Measurements from ENCODE around the gene TAP1.

The TAP1 gene

GRCh38 chr6:32854376-32855178 lies 1.1 kb upstream of the TAP1 start:
- no peak overlapping the region for H3K9ac ChIP-seq (ENCODE audit: insufficient read length)
- peak overlapping the region; percentile 92 for H3K4me3 ChIP-seq
- H3K27ac ChIP-seq: no peak overlapping the region
- no peaks in the 10 kb centered on the region for H3K9me3 ChIP-seq (ENCODE audit: low read depth, low read length)
- H3K36me3 ChIP-seq (ENCODE audit: insufficient read depth, low read length): no peaks in the 10 kb centered on the region
- TF ChIP-seq EZH2 (IDR thresholded peaks at IDR 0.05): no peak
- TF ChIP-seq FOXP2 (optimal IDR thresholded peaks at IDR 0.05; ENCODE audit: control extremely low read depth, extremely low read length, insufficient read depth): no peak
- no peak for TF ChIP-seq POLR2AphosphoS5 (IDR thresholded peaks at IDR 0.05; ENCODE audit: borderline replicate concordance, low read depth, low read length)
- DNase-seq (ENCODE audit: low read depth, low spot score): no peak

- TF ChIP-seq POLR2AphosphoS5 (IDR thresholded peaks at IDR 0.05; ENCODE audit: borderline replicate concordance, low read depth, low read length): no peak
- no peak for TF ChIP-seq FOXP2 (optimal IDR thresholded peaks at IDR 0.05; ENCODE audit: control extremely low read depth, extremely low read length, insufficient read depth)
- TF ChIP-seq EZH2 (IDR thresholded peaks at IDR 0.05): no peak
- Histone ChIP-seq H3K36me3 (ENCODE audit: insufficient read depth, low read length) (no peaks in the 10 kb centered on the region), H3K9me3 (ENCODE audit: low read depth, low read length) (no peaks in the 10 kb centered on the region), H3K27ac (no peak overlapping the region), H3K4me3 (peak overlapping the region; percentile 92), H3K9ac (ENCODE audit: insufficient read length) (peak overlapping the region; percentile 65)
- DNase-seq (ENCODE audit: low read depth, low spot score): no peak
Measured at GRCh38 chr6:32852844-32853540, 512 bp downstream of the TAP1 start.

GRCh38 chr6:32852018-32852843 lies 1.3 kb downstream of the TAP1 start:
- TF ChIP-seq POLR2AphosphoS5 (IDR thresholded peaks at IDR 0.05; ENCODE audit: borderline replicate concordance, low read depth, low read length) (no peak), FOXP2 (optimal IDR thresholded peaks at IDR 0.05; ENCODE audit: control extremely low read depth, extremely low read length, insufficient read depth) (no peak), EZH2 (IDR thresholded peaks at IDR 0.05) (no peak)
- DNase-seq (ENCODE audit: low read depth, low spot score): no peak
- H3K27ac ChIP-seq: no peak overlapping the region
- no peaks in the 10 kb centered on the region for H3K36me3 ChIP-seq (ENCODE audit: insufficient read depth, low read length)
- H3K4me3 ChIP-seq: peak overlapping the region; percentile 92
- no peaks in the 10 kb centered on the region for H3K9me3 ChIP-seq (ENCODE audit: low read depth, low read length)
- peak overlapping the region; percentile 65 for H3K9ac ChIP-seq (ENCODE audit: insufficient read length)

- H3K9me3 ChIP-seq (ENCODE audit: low read depth, low read length): no peaks in the 10 kb centered on the region
- no peaks in the 10 kb centered on the region for H3K36me3 ChIP-seq (ENCODE audit: insufficient read depth, low read length)
- DNase-seq (ENCODE audit: low read depth, low spot score): no peak
- TF ChIP-seq FOXP2 (optimal IDR thresholded peaks at IDR 0.05; ENCODE audit: control extremely low read depth, extremely low read length, insufficient read depth) (no peak), POLR2AphosphoS5 (IDR thresholded peaks at IDR 0.05; ENCODE audit: borderline replicate concordance, low read depth, low read length) (no peak)
- no peak overlapping the region for H3K9ac ChIP-seq (ENCODE audit: insufficient read length)
- H3K4me3 ChIP-seq: no peak overlapping the region
- H3K27ac ChIP-seq: no peak overlapping the region
Measured at GRCh38 chr6:32851025-32851424, 2.5 kb downstream of the TAP1 start.

GRCh38 chr6:32849126-32849525 lies 4.4 kb downstream of the TAP1 start:
- H3K9ac ChIP-seq (ENCODE audit: insufficient read length): no peak overlapping the region
- DNase-seq (ENCODE audit: low read depth, low spot score): no peak
- H3K27ac ChIP-seq: no peak overlapping the region
- no peaks in the 10 kb centered on the region for H3K36me3 ChIP-seq (ENCODE audit: insufficient read depth, low read length)
- no peak for TF ChIP-seq FOXP2 (optimal IDR thresholded peaks at IDR 0.05; ENCODE audit: control extremely low read depth, extremely low read length, insufficient read depth)
- no peak for TF ChIP-seq EZH2 (IDR thresholded peaks at IDR 0.05)
- no peak for TF ChIP-seq POLR2AphosphoS5 (IDR thresholded peaks at IDR 0.05; ENCODE audit: borderline replicate concordance, low read depth, low read length)
- no peak overlapping the region for H3K4me3 ChIP-seq
- H3K9me3 ChIP-seq (ENCODE audit: low read depth, low read length): no peaks in the 10 kb centered on the region

GRCh38 chr6:32847795-32848194 lies 5.7 kb downstream of the TAP1 start:
- no peak for TF ChIP-seq FOXP2 (optimal IDR thresholded peaks at IDR 0.05; ENCODE audit: control extremely low read depth, extremely low read length, insufficient read depth)
- Histone ChIP-seq H3K9ac (ENCODE audit: insufficient read length) (no peak overlapping the region), H3K36me3 (ENCODE audit: insufficient read depth, low read length) (no peaks in the 10 kb centered on the region), H3K9me3 (ENCODE audit: low read depth, low read length) (no peaks in the 10 kb centered on the region), H3K4me3 (no peak overlapping the region), H3K27ac (no peak overlapping the region)
- no peak for DNase-seq (ENCODE audit: low read depth, low spot score)

GRCh38 chr6:32847004-32847403 lies 6.5 kb downstream of the TAP1 start:
- Histone ChIP-seq H3K4me3 (no peak overlapping the region), H3K36me3 (ENCODE audit: insufficient read depth, low read length) (no peaks in the 10 kb centered on the region), H3K9me3 (ENCODE audit: low read depth, low read length) (no peaks in the 10 kb centered on the region), H3K27ac (no peak overlapping the region), H3K9ac (ENCODE audit: insufficient read length) (no peak overlapping the region)
- DNase-seq (ENCODE audit: low read depth, low spot score): no peak
- TF ChIP-seq FOXP2 (optimal IDR thresholded peaks at IDR 0.05; ENCODE audit: control extremely low read depth, extremely low read length, insufficient read depth) (no peak), EZH2 (IDR thresholded peaks at IDR 0.05) (no peak), POLR2AphosphoS5 (IDR thresholded peaks at IDR 0.05; ENCODE audit: borderline replicate concordance, low read depth, low read length) (no peak)

GRCh38 chr6:32845384-32845884 lies 8.1 kb downstream of the TAP1 start:
- Histone ChIP-seq H3K9ac (ENCODE audit: insufficient read length) (no peak overlapping the region), H3K36me3 (ENCODE audit: insufficient read depth, low read length) (no peaks in the 10 kb centered on the region)

More at GRCh38 chr6:32845384-32845884, 8.1 kb downstream of the TAP1 start:
- TF ChIP-seq POLR2AphosphoS5 (IDR thresholded peaks at IDR 0.05; ENCODE audit: borderline replicate concordance, low read depth, low read length) (no peak), FOXP2 (optimal IDR thresholded peaks at IDR 0.05; ENCODE audit: control extremely low read depth, extremely low read length, insufficient read depth) (no peak), EZH2 (IDR thresholded peaks at IDR 0.05) (no peak)
- no peaks in the 10 kb centered on the region for H3K9me3 ChIP-seq (ENCODE audit: low read depth, low read length)
- no peak overlapping the region for H3K4me3 ChIP-seq
- no peak for DNase-seq (ENCODE audit: low read depth, low spot score)
- no peak overlapping the region for H3K27ac ChIP-seq
